GM12873 (cell line): ENCODE data around the gene ACSL1.

ENCODE experiments used
- TF ChIP-seq, protein P1 (sequence below): IDR thresholded peaks from 2 replicates; pipeline ENCODE4 v1.5.1; 2012; ENCODE audit warnings: low read depth, mild to moderate bottlenecking, moderate library complexity, low read length, control low read depth; ENCODE audit not compliant: insufficient read depth; ENCODE audit errors: missing control alignments

The ACSL1 gene

DNA sequence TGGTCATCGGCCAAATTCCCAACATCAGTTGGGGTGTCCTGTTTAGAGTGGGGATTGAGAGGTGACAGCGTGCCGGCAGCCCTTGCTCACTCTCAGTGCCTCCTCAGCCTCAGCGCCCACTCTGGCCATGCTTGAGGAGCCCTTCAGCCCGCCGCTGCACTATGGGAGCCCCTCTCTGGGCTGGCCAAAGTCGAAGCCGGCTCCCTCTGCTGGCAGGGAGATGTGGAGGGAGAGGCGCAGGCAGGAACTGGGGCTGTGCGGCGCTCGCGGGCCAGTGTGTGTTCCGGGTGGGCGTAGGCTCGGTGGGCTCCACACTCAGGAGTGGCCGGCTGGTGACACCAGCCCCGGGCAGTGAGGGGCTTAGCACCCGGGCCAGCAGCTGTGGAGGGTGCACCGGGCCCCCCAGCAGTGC lies 84.8 kb downstream of the ACSL1 start:
- TF ChIP-seq, protein P1, sequence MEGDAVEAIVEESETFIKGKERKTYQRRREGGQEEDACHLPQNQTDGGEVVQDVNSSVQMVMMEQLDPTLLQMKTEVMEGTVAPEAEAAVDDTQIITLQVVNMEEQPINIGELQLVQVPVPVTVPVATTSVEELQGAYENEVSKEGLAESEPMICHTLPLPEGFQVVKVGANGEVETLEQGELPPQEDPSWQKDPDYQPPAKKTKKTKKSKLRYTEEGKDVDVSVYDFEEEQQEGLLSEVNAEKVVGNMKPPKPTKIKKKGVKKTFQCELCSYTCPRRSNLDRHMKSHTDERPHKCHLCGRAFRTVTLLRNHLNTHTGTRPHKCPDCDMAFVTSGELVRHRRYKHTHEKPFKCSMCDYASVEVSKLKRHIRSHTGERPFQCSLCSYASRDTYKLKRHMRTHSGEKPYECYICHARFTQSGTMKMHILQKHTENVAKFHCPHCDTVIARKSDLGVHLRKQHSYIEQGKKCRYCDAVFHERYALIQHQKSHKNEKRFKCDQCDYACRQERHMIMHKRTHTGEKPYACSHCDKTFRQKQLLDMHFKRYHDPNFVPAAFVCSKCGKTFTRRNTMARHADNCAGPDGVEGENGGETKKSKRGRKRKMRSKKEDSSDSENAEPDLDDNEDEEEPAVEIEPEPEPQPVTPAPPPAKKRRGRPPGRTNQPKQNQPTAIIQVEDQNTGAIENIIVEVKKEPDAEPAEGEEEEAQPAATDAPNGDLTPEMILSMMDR, result no peak

DNA sequence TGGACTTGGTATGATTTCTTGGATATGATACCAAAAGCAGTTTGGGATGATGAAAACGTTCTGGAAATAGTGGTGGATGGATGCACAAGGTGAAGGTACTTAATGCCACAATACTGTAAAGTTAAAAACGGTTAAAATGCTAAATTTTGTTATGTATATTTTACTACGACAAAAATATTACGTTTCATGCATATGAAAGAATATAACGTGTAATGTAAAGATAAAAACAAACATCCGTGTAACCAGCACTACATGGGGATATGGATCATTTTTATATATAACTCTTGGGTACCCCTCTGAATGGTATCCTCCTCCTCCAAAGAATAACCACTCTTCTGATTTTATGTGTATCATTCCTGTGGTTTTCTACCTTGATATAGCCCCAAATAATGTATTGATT lies 91.0 kb downstream of the ACSL1 start:
- TF ChIP-seq, protein P1, result no peak

DNA sequence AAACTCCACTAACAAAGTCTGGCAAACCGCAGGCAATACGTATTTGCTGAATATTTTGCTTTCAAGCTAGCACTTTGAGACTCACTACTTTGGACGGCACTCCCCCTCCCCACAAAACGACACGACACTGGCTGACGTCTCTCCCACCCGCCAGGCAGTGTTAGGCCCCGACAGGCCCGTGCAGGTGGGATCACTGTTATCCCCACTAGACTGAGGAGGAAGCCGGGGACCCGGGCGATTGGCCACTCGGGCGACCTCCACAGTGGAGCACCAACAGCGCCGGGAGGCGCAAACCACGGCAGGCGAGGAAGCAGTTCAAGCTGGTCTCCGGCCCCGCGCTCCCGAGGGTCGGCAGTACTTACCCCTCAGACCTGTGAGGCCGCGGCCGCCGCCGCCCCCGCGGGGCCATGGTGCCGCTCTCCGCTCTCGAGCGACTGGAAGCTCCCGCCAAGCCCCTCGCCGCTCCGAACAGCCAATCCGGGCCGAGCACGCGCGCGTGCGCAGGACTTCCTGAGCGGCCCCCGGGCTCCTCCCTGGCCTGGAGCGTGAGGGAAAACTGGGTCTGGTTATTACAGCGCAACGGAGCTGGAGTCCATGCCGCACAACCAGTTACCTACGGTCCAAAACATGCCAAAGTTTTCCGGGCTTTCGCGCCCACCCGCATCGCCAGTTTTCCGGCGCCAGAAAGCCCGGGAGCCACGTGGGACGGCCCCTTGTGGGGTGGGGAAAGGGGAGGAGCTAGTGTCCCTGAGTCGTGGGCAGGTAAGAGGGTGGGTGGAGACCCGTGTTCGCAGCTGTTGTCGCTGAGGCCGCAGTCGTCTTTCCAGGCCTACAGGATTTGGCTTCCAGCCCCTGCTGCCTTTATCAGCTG lies 91.9 kb downstream of the ACSL1 start, which contains the start of gene CENPU:
Gene CENPU (minus strand): TSS at position 443 of the 871 bp plus-strand sequence. CDS start 34 bp downstream, at position 409.
- TF ChIP-seq, protein P1, result no peak

DNA sequence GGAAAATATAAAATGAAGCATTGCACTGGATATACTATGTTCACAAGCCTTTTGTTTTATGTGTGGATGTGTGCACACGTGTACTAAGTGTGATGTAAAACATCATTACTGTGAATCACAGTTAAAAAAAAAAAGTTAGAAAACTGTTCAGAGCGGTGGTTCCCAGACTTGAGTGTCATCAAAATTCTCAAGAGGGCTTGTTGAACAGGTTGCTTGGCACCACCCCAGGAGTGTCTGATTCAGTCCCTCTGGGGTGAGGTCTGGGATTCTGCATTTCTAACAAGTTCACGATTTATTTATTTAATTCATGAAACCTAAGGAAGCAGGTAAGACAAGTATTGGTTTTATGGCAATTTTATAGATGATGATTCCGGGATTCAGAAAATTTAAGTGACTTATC lies 93.6 kb downstream of the ACSL1 start:
- TF ChIP-seq, protein P1, result no peak

DNA sequence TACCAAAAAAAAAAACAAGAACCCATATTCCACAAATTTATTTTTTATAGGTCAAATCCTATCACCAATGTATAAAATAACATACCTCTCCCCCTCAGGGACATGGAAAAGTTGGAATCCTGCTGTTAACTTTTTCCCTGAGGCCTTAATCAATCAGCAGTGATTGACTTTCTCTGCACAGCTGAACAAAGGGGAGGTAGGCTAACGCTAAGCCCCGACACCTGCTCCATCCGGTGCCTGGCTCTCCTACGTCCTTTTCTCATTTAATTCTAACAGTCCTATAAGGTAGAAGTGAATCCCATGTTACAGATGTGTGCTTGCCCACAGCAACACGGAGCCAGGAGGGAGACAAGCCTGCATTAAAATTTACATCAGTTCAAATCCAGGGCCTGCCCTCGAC lies 94.7 kb downstream of the ACSL1 start:
- TF ChIP-seq, protein P1, result no peak

DNA sequence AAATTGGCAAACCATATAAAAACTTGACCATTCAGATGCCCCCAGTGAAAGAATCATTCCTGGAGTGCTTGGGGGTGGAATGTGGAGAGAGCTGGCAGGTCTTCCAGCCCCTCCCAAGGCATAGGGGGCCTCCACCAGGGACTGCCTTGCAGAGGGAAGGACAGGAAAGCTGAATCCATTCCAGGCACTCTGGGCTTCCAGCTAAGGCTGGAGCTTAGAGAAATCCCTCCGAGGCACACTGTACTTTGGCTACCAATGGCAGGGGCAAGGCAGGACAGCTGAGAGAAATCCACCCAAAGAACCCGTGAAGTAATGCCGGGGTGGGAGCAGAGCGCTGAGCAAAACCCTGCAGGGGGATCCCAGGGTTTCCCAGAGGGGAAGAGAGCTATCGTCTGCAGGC lies 95.8 kb downstream of the ACSL1 start:
- TF ChIP-seq, protein P1, result no peak

DNA sequence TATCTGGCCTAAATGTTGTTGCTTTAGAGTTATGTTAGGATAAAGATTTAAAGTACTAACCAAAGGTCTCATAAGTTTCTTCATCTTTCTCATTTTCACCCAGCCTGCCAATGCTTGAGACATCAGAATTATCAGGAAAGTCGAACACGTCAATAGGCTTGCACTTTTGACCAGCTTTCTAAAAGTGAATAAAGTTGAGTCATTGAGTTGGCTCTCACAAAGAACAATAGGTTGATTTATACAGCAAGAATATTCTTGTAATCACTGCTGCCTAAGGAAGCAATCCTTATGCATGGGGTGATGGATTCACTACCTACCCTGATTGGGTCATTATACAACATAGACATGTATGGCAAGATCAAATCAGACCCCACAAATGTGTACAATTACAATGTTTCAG lies 96.9 kb downstream of the ACSL1 start:
- TF ChIP-seq, protein P1, result no peak
